HG03103 (cell line): ENCODE measurements around the gene IFT88.

ENCODE experiments used
- ATAC-seq: cut with Tn5 transposase; IDR thresholded peaks from one replicate; pipeline ENCODE4 v1.9.1; 2021; ENCODE audit warnings: low read depth; ENCODE audit not compliant: unreplicated experiment

The IFT88 gene, protein sequence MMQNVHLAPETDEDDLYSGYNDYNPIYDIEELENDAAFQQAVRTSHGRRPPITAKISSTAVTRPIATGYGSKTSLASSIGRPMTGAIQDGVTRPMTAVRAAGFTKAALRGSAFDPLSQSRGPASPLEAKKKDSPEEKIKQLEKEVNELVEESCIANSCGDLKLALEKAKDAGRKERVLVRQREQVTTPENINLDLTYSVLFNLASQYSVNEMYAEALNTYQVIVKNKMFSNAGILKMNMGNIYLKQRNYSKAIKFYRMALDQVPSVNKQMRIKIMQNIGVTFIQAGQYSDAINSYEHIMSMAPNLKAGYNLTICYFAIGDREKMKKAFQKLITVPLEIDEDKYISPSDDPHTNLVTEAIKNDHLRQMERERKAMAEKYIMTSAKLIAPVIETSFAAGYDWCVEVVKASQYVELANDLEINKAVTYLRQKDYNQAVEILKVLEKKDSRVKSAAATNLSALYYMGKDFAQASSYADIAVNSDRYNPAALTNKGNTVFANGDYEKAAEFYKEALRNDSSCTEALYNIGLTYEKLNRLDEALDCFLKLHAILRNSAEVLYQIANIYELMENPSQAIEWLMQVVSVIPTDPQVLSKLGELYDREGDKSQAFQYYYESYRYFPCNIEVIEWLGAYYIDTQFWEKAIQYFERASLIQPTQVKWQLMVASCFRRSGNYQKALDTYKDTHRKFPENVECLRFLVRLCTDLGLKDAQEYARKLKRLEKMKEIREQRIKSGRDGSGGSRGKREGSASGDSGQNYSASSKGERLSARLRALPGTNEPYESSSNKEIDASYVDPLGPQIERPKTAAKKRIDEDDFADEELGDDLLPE

DNA sequence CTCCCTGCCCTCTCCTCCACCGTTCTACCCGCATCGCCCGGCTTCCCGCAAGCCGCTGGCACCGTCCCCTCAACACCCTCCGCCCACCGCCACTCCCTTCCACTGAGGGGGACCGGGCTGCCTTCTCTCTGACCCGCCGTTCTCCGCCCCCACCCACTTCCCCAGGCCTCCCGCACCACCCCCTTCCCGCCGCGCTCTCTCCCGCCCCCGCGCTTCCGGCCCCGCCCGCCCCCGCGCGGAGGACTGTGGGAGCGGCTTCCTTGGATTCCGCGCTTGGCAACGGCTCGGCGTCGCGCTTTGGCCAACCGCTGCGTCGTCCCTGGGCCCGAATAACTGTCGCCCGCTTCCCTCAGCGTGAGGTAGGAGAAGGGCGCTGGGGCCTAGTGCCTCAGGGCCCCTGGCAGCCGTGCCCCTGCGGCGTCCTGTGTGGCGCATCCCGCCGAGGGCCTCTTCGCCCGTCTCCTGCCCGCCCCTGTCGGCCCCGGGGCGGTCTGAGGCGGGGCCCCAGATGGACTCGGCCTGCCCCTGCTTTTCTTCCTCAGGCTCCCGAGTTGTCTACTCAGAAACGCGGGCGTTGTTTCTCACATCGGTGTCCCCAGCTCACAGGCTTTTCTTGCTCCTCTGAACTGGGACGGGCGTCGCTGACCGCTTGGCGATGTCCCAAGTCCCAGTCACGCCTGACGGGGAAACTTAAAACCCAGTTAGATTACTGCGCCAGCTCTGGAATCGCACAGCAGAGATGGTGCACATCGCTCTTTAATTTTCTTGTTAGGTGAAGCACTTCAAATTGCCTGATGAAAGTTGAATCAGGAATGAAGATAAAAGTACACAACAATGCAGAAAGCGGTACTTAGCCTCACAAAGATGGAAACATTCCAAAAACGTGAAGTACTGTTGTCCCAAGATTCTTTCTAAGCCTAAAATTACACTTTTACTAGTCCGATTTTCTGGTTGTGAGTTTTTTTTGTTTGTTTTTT lies at the start of gene IFT88:
IFT88 (plus strand) TSS at position 260 of the 977 bp plus-strand sequence. CDS start 7,229 bp downstream, outside the sequence.
- peak; percentile 82 for ATAC-seq

DNA sequence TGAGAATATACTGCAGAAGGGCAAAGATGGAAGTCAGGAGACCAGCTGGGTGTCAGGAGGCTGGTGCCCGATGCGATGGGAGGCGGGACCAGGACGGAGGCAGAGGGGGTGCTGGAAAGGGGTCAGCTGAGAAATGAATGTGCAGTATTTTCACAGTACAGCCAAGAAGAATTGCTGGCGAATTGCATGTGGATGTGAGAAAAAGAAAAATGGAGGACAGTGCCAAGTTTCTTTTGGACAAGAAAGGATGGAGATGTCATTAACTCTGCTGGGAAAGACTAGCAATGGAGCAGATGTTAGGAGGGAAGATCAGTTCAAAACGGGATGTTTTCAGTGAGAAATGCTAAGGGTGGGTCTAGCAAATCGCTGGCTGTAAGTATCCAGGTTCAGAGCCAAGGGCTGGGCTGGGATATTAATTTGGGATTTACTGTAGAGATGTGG lies 48.3 kb upstream of the IFT88 start:
- no peak for ATAC-seq

GRCh38 chr13:20519875-20520274 lies 47.1 kb upstream of the IFT88 start:
- no peak for ATAC-seq

GRCh38 chr13:20521364-20522115 lies 45.4 kb upstream of the IFT88 start:
- ATAC-seq: no peak

- peak; percentile 19 for ATAC-seq
Observed at GRCh38 chr13:20525144-20525600, 41.8 kb upstream of the IFT88 start.

DNA sequence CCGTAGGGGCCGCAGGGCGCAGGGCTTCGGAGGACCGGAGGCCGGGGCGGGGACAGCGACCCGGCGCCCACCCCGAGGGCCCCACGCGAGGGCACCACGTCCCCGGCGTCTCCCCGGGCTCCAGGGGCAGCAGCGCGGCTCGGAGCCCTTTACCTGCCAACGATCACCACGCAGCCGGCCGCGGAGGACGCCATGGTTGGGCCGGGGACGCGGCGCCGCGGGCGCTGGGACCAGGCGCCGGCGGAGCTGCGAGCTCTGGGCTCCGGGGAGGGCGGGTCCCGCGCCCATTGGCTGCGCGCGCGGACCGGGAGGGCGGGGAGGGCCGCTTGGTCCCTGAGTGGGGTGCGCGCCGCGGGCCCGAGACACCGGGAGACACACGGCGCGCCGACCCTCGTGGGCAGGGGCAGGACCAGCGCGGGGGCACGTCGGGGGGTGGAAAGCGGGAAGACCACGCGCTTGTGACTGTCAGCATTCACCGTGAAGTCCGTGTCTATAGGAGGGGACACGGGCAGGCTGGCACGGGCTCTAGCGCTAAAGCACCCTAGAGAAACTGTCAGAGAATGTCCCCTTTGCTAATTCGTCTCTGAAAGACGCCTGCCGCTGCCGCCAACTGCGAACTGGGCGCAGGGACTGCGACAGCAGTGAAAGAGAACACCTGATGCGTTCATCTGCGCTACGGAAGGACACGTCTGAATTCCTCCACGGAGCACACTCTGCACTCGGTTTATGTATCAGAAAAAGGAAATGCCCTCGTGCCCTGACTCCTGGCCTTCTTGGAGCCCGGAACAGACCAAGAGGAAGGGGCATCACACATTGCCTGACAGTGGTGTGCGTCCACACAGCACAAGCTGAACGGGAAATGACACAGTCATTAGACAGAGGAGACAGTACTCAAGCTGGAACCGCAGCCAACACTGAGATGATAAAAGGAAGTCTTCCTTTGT lies 41.1 kb upstream of the IFT88 start, which contains the start of gene CRYL1:
CRYL1 (minus strand) TSS at position 257 of the 944 bp plus-strand sequence; CDS start at position 194, 63 bp downstream.
- peak; percentile 78 for ATAC-seq

DNA sequence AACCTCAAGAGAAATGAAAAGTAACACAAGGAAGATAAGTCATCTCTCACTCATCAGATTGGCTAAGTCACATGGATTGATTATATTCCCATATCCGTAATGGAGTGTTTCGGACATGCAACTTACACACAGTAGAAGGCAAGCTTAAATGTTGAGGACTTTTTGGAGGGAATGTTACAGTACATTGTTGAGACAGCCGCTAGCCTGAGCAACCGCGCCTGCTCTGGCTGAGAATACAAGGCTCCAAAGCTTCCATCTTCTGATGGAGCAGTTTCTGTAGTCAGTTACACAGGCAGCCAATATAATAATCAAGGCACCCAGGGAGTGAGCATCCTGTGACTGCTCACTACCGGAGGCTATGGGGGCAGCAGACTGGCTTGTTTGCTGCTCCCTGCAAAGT lies 40.3 kb upstream of the IFT88 start:
- no peak for ATAC-seq

- ATAC-seq: no peak
Observed at GRCh38 chr13:20528452-20528851, 38.5 kb upstream of the IFT88 start.

DNA sequence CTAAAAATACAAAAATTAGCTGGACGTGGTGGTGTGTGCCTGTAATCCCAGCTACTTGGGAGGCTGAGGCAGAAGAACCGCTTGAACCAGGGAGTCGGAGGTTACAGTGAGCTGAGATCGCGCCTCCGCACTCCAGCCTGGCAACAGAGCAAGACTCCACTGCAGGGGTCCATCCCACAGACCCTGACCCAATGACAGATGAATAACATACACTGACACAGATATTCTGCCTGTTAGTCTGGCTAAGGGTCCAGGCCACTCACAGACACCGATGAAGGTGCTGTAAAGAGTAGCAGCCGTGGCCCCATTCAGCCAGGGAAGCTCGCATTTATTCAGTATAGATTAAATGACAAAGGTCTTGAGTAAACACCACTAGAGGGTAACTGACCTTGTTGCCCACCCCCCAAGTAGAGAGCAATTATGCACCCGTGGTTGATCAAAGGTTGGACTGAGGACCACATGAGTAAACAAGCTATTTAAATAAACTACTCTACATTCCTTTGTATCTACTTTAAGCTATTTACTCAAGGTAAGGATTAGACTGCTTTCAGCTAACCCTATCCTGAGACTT lies 32.8 kb upstream of the IFT88 start:
- no peak for ATAC-seq

- ATAC-seq: no peak
Observed at GRCh38 chr13:20536992-20537391, 30.0 kb upstream of the IFT88 start.

DNA sequence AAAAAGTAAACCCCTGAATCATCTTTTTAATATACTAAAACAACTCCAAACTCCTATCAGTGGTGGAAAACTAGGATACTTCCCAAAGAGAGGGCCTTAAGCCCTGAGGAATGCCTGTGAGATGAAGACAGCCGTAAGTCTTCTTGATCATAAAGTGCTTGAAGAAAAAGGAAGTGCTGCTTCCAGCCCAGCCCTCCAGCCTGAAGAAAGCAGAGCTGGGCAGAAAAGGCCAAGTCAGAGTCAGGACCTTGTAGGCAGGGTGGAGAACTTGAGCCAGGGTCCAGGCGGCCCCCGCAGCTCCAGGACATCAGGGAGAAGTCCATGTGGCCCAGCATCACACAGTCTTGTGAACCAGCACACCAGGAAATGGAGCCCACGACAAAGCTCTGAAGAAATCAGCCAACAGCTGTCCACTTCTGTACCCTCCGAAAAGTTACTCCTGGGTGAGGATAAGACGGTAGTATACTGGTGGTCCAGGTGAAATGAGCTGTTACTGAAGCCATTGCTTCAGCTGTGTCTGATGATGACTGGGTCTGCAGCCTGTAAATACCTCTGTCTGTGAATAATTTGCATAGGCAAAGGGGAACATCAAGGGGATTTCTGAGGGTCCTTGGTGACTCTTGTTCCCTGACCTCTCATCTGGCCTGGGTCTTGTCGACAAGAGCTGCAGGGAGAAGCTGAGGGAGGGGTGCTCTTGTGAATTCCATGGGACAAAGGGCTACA lies 22.6 kb upstream of the IFT88 start:
- no peak for ATAC-seq

- peak; percentile 61 for ATAC-seq
Observed at GRCh38 chr13:20546556-20546955, 20.4 kb upstream of the IFT88 start.

GRCh38 chr13:20547479-20547908 lies 19.5 kb upstream of the IFT88 start:
- ATAC-seq: no peak

DNA sequence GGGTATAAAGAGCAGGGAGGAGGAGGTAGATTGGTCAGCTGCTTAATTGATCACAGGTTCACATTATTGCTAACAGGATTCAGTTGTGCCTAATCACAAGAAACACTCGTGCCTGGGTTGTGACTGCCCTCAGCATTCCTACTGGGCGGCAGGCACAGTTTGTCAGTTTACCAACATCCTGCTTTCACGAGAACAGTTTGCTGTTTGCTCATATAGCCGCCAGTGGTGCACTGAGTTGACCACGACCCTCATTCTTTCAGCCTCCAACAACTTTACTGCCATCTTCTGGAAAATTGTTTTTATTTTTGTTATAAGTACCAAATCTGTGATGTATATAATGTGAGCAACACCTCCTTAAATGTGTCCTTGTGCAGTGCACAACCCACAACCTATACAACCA lies 16.2 kb upstream of the IFT88 start:
- ATAC-seq: no peak

DNA sequence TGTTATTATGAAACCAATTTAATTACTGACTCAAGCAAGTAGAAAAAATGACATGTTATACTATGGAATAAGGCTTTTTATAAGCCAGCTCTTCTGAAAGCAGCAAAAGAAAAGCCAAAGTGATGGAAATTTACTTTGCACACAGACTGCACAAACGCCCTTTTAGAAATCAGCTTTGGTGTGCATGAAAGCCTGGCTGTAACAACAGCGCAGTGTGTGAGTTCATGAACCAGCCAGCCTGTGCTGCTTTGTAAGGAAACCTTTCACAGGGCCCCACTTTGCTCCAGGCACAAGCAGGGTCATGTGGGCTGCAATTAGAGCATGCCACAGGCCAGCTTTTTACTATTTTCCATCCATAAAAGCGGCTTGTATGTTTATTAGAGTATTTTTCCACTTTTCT lies 13.6 kb upstream of the IFT88 start:
- no peak for ATAC-seq

GRCh38 chr13:20558982-20559381 lies 8.0 kb upstream of the IFT88 start:
- ATAC-seq: no peak

DNA sequence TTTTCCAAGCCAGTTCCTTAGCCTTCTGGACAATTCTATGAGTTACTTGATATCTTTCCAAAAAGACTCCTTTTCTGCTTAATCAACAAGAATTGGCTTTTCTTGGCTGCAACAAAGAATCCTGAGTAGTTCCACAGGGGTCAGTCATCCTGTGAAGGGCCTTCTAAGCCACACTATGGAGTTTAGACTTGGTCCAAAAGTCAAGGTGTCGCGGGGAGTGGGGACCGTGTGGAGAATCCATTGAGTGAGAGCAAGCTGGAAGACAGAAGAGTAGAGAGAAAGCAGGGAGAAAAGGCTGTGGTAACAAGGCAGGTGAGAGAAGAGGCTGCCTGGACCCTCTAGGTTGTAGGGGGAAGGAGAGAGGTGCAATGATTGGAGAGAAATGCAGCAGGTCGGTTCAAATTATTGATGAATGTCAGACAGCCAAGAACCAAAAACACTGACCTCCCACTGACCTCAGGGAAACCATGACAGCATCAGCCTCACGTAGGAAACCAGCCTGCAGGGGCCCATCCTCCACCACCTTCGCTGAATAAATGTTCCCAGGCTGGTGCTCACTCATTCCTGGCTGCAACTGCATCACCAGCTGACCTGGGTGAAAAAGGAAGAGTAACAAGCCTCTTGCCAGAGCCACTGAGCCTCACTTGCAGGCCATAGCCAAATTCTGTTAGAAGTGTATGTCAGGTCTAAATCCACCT lies 7.1 kb upstream of the IFT88 start:
- ATAC-seq: no peak
